ENCODE results near the gene RPL37A.
A peak's percentile ranks its signal among the peaks of the same experiment; 100 is the strongest.

The RPL37A gene

DNA sequence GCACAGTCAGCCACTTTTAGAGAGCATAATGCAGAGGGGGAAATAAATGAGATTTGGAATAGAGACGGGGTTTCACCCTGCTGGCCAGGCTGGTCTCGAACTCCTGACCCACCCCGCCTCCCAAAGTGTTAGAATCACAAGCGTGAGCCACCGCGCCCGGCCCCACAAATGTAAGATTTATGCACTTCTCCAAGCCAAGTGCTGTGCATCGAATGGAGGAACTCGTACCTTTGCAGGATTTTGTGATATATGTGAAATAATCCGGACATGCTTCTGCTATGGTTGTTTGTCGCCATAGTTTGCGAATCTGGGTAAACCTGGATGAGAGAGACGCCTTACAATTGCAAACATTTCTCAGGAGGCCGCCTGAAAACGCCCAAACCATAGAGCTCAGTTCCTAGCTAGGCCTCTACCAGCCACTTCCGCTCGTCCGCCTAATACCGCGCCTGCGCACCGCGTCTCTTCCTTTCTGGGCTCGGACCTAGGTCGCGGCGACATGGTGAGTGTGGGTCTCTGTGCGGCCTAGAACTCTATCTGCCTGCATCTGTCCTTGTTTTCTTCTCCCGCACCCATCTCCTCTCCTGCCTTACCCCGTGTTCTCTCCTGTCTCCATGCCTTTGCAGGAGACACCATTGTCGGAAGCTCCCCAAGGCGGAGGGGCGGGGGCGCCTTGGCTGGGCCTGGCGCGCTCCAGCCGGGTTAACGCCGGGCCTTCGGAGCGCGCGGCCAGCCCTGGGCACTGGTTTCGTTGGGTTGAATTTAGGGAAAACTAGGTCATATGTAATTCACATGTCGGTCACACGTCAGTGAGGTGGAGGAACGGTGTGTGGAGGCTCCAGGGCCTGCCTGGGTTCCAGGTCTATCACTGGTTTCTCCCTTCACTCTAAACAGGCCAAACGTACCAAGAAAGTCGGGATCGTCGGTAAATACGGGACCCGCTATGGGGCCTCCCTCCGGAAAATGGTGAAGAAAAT, at the start of gene RPL37A:
TSS of gene RPL37A (plus strand) at position 466 of the 974 bp plus-strand sequence. CDS start at position 497, 31 bp downstream.
- DNase-seq (ENCODE audit: low spot score), result peak; percentile 89

DNA sequence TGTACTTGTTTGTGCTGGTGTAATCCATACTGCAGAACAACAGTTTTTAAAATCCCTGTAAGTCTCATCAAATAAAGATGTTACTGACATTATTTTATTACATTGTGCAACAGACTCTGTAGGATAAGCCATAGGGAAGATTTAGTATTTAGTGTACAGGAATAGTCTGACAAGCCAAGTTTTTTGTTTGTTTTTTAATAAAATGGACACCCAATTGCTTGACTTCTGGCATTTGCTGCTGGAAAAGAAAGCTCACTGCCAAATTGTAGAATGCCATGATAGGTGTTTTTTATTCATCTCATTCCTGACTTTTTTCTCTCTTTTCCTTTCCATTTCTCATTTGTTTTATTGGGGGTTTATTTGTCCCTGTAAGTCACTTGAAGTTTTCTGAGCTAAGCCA, 48.3 kb upstream of the RPL37A start:
- DNase-seq (ENCODE audit: low spot score), result no peak

DNA sequence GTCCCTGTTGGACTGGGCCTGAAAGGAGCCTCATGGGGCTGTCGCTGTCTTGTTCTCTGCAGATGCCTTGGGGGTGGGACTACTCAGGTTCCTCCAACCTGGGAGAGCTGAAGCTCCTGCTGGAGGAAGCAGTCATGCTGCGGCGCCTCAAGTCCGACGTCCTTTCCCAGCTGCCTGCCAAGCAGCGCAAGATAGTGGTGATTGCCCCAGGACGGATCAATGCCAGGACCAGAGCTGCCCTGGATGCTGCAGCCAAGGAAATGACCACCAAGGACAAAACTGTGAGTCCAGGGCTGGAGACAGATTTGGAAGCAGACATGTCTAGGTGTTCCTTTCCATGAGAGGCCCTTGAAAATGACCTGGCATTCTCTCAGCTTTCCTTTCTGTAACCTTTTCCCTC, 47.9 kb upstream of the RPL37A start:
- no peak for DNase-seq (ENCODE audit: low spot score)

DNA sequence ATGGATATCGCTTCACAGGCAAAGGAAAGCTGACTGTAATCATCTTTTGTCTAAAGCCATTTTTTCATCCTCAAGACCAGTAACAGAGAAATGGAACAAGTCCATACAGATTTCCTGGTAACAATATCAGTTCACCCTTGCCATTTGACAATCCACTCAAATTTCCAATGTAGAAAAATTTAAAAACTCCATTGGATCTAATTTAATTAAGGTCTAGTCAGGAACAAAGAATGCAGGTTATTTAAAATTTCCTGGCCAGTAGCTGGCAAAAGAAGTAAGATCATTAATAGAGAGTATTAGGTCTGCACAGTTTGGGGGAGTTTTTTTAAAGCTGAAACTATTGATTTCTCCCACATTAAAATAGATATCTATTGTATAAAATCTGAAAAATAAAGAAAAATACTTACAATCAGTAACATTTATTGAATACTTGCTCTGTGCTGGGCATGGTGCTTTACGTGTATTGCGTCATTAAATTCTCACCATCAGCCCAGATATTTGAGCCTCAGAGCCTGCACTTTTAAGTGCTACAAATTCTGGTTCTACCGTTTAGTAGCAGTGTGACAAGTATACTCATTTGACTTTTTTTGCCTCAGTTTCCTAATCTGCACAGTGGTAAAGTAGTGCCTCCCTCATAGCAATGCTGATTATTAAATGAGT, 44.6 kb upstream of the RPL37A start:
- DNase-seq (ENCODE audit: low spot score), result no peak

DNA sequence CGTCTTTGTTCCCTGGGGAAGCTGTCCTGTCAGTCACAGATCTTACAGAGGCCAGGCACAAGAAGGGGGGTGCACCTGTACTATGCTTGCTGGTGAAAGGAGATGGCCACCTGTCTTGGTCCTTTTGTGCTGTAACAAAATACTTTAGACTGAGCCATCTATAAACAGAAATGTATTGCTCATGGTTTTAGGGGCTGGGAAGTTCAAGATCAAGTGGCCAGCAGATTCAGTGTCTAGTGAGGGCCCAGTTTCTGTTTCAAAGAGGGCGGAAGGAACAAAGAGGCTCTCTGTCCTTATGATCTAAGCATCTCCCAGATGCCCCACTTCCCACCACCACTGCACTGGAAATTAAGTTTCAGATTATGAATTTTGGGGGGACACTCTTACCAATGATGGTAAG, 35.5 kb upstream of the RPL37A start:
- no peak for DNase-seq (ENCODE audit: low spot score)

DNA sequence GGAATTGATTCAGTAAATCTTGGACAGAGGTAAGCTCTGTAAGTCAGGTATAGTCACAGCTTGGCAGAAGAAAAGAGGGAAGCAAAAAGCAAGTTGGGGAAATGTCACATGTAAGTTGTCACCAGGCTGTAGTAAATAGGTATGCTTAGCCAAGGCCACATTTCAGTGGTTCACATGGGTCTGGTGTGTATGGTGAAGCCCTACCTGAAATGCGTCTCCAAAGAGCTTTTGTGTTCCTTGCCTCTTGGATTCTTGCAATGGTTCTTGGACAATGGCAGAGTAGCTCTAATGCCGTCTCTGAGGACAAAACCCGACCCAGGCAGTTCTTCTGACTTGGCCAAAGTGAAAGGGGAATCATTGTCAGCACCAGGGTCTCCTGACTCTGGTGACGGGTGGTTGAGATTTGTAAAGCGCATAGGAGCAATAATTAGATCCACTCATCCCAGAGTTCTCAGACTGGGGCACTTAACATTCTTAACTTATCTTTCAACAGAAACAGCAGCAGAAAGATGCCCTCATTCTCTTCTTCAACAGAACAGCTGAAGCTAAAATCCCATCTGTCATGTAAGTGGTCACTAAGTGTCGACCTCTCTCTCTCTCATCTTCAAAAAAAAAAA, 34.4 kb upstream of the RPL37A start:
- DNase-seq (ENCODE audit: low spot score), result no peak

DNA sequence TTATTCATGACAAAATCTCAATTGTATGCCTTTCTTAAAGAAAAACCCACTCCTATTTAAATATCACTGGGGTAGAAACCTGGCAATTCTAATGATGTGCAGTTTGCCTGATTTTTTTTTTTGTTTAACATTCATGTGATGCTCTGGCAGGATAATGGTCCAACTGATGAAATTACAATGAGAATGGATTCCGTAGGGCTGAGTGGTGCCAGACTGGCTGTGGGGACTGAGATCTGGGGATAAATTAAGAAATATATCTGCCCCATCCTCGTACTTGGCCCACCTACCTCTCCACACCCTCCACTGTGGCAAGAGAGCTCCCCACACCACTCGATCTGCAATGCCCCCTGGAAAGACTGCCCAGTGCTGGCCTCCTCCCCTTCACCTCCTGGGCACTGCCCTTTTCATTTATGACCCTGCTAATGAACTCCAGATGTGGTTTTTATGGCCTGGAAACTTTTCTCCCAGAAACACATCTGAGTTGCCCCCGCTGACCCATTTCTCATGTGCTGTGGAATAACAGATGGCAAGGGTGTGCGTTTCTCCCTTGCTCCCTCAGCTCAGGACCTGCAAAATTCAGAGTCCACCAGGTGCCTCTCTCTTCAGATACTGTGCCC, 33.0 kb upstream of the RPL37A start:
- no peak for DNase-seq (ENCODE audit: low spot score)

DNA sequence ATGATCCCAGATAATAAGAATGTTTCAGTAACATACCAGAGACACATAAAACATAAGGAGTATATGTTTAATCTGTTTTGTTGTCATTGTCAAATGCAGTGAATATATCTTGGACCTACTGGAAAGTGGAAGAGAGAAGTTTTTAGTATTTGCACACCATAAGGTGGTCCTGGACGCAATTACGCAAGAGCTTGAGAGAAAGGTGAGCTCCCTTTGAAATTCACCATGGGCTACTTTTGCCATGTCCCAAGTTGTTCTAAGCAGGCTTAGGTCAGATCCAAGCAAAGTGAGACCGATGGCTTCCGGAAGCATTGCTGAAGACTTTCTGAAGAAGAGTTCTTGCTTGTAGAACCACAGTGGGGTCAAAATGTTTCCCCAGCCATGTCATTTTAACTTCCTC, 30.8 kb upstream of the RPL37A start:
- no peak for DNase-seq (ENCODE audit: low spot score)

DNA sequence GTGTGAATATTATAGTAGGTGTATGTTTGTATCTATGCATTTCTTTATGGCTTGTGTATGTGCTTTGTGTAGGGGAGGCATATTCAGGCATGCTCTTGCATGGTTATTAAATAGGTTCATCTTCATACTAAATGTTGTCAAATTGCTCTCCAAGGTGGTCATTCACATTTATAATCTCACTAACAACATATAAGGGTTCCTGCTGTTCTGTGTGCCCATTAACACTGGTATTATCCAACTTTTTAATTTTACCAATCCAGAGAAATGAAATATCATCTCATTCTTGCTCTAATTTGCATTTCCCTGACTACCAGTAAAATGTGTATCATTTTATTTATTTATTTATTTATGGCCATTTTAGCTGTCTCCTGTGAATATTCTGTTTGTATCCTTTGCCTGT, 29.0 kb upstream of the RPL37A start:
- no peak for DNase-seq (ENCODE audit: low spot score)

DNA sequence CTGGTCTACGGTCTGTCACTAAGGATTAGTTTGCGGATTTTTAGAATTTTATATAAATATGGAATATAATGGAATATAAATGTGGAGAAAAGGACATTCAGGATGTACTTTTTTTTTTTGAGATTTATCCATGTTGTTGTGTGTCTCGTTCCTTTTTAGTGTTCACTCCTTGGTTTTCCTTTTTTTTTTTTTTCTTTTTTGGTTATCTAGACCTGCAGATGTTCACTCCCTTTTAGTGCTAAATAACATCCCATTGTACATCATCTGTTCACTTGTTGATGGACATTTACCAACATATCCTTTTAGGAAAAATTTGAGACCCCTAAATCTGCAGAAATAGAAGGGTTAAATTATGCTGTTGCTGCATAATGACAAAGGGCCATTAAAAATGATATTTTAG, 25.5 kb upstream of the RPL37A start:
- no peak for DNase-seq (ENCODE audit: low spot score)

DNA sequence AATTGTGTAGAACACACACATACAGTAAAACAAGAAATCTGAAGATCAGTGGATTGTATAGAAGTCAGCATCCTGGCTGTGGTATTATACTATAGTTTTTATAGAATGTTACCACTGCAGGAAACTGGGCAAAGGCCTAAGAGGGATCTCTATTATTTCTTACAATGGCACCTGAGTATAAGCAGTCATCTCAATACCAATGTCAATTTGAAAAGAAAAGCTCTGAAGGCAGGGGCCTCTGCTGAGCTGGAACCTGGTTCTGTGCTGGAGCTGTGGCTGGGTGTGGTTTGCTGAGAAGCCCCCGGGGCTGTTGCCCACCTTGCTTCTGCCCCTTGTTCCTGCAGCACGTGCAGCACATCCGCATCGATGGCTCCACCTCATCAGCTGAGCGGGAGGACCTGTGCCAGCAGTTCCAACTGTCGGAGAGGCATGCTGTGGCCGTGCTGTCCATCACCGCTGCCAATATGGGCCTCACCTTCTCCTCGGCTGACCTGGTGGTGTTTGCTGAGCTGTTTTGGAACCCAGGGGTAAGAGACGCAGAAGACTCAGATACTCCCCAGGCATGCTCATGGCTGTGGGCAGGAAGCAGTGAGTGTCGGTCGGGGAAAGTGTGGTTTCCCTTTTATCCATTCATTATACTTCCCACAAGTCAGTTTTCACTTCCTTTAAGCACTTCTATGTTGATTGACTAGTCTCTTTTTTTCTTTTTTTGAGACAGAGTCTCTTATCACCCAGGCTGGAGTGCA, 23.5 kb upstream of the RPL37A start:
- no peak for DNase-seq (ENCODE audit: low spot score)

DNA sequence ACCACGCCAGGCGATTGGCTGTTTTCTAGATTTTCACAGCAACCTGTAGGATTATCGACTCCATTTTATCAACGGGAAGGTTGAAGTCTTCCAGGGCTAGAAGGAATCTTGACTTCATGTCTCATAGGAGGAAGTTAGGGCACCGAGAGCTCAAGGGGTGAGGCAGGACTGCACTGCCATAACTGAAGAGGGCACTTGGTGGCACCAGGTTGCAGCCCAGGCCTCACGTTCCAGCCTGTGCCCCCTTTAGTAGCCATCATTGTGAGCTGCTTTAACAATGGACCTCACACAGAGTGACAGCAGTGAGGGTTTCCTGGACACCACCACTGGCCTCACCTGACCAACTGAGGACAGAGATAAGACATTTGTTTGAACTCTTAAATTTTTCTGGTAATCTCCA, 22.9 kb upstream of the RPL37A start:
- DNase-seq (ENCODE audit: low spot score), result no peak

DNA sequence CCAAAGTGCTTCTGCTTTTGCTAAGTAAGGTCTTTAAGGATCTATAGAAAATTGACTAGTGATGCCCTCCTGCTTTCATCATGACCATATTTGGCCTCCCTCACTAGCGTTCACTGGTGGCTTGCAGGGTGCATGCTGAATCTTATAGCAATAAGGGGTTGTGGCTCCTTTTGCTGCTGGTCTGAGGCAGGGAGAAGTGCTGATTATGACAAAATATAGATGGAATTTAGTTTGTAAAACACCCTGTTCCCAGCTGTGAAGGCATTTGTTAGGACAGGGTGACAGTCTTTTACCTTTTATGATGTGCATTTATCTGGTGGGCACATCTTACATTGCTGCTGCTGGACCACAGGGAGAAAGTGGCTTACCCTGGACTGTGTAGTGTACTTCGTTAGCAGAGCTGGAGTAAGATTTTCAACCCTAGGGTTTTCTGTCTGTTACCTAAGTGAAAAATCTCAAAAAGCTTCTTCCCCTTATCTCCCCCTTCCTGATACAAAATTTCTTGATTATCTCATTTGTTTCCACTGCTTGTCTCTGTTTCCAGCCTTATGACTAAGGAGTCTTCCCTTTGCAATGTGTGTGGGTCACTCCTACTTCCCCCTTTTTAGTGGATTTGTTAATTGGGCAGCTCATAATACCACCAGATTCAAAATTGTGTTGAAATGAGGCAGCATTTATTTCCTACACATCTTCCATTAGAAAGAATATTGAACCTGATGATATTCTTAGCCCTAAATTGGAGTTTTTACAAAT, 21.2 kb upstream of the RPL37A start:
- DNase-seq (ENCODE audit: low spot score), result no peak

DNA sequence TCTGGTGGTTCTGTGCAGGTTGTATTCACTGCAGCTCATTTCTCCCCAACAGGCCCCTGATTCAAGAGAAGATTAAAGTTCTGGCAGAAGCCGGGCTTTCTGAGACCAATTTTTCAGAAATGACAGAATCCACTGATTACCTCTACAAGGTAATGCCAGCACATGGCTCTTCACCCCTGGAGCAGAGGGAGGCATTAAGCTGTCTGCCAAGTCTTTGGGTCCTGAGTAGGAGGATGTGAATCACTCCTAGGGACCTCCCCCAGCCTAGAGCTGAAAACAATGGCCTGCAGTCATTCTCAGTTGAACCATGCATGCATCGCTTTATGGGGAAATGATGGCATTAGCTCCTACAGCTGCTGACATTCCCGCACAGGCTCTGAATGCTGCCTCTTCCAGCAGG, 20.5 kb upstream of the RPL37A start:
- DNase-seq (ENCODE audit: low spot score), result peak; percentile 28

DNA sequence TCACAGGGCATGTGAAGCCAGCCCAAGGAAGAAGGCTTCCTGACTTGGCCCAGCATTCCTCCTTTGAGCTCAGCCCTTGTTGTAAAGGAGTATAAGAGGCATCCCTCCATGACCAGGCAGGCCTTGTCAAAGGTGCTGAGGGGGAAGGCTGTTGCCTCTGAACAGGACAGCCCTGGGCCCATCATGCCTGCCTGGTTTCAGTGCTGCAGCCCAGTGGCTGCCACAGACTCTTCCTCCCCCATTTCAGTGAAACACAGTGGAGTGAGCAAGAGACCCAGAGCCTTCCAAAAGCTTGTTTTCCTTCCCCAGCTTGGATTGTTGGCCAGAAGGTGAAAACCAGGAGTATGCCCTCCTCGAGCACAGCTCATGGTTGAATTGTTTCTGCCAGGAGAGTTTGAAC, 19.9 kb upstream of the RPL37A start:
- no peak for DNase-seq (ENCODE audit: low spot score)

DNA sequence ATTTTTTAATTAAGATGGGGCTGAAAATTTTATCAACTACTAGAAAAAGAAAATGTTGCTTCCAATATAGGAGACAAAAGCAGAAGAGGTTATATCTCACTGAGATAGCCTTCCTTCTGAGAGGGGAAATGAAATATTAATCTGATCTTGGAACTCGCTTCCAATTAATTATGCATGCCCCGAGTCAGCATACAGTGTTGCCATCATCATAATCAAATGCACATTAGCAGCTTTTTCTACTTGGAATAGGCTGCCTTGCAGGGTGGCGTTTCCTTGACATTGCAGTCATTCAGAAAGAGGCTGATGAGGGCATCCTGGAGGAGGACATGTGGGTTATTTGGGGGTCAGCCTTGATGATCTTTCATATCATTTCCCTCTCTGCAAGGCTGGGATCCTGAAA, 18.4 kb upstream of the RPL37A start:
- DNase-seq (ENCODE audit: low spot score), result no peak

DNA sequence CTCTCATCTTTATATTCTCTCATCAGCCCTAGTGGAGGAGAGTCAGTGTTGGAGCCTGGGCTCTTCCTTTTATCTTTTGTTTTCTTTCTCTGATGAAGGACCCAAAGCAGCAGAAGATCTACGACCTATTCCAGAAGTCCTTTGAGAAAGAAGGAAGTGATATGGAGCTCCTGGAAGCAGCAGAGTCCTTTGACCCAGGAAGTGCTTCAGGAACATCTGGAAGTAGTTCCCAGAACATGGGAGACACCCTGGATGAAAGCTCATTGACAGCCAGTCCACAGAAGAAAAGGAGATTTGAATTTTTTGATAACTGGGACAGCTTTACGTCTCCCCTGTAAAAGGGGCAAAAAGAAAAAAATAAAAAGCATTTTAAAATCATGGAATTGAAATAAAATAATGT, 16.0 kb upstream of the RPL37A start:
- no peak for DNase-seq (ENCODE audit: low spot score)

DNA sequence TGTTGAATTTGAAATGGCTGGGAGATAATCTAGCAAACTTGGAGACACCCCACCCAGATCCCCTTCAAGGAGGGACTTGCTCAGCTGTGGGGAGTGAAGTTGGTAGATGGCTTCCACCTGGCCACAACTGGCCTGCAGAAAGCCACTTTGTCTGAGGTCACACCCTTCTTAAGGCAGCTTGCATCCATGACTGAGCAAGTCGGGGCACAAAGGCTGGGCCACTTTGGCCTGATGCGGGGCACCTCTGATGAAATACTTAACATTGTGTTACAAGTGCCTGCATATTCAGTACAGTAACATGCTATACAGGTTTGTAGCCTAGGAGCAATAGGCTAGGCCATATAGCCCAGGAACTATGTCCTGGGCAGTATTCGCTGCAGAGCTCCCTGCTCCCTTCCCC, 13.4 kb upstream of the RPL37A start:
- no peak for DNase-seq (ENCODE audit: low spot score)

DNA sequence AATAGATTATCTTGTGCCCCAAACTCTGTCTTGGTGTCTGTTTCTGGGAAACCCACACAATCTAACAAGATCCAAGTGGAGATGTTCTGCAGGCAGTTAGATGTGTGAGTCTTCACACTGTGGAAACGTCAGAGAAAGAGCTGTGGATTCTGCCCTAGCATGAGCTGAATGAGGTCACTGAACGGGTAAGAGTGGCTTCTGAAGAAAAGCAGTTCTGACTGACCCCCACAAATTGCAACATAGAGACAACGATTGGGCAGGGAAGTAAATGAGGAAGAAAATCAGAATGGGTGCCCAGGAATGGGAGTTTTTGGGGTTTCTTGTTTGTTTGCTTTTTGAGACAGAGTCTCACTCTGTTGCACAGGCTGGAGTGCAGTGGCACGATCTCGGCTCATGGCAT, 12.9 kb upstream of the RPL37A start:
- no peak for DNase-seq (ENCODE audit: low spot score)

DNA sequence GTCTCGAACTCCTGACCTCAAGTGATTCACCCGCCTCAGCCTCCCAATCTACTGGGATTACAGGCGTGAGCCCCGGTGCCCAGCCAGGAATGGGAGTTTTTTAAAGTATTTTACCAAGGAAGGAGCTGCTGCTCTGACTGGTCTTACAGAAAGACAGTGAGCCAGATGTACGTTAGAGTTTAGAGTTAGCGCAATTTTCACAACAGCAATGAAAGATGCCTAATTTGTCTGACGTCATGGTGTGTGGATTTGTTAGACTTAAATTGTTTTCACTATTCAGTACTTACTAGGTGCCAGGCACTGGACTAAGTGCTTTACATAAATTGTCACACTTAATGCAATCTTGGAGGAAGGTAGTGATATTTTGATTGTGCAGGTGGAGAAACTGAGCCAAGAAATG, 12.4 kb upstream of the RPL37A start:
- DNase-seq (ENCODE audit: low spot score), result no peak

DNA sequence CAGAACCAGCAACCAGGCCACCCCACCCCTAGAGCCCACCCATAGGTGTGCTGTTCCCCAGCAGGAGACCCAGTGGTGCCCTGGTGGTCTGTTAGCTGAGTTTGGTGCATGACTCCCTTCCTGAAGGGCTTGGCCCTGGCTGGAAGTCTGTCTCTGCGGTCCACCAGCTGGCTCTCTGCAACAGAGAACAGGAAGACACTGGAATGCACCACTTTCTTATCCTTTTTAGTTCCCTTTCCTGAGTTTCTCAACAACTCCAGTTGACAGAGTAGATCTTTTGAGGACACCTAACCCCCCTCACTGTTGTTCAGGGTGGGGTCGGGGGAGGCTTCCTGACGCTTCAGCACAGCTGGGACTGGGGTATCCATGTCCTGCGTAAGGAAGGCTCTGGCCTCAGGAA, 11.9 kb upstream of the RPL37A start:
- no peak for DNase-seq (ENCODE audit: low spot score)
